ENCODE results near the gene SCAMP1.

The SCAMP1 gene

GRCh38 chr5:78513441-78513840 is 153.0 kb downstream of the SCAMP1 start:
- no peak for DNase-seq (ENCODE audit: low spot score)

- DNase-seq (ENCODE audit: low spot score), result no peak
Observed at GRCh38 chr5:78514427-78515330, 154.3 kb downstream of the SCAMP1 start.

GRCh38 chr5:78515670-78516069 is 155.3 kb downstream of the SCAMP1 start:
- DNase-seq (ENCODE audit: low spot score), result no peak

- DNase-seq (ENCODE audit: low spot score), result no peak
Observed at GRCh38 chr5:78518365-78519197, 158.2 kb downstream of the SCAMP1 start.

GRCh38 chr5:78519198-78519941 is 159.0 kb downstream of the SCAMP1 start:
- no peak for DNase-seq (ENCODE audit: low spot score)

DNA sequence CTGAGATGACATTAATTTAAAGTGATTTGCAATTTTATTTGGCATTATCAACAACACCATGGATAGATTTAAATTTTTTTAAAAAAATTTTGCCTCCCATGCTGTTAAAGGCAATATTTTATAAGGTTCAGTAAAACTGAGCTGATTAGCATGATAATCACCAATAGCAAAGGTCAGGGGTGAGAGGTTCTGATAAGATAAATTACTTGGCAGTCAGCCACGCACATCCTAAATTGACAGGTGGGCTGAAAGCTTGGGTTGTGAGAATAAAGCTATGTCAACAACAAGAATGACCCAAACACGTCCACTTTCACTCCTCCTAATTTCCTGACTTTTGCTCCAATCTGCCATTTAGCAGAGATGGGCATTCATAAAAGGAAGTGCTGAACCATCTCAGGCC is 161.0 kb downstream of the SCAMP1 start:
- no peak for DNase-seq (ENCODE audit: low spot score)

DNA sequence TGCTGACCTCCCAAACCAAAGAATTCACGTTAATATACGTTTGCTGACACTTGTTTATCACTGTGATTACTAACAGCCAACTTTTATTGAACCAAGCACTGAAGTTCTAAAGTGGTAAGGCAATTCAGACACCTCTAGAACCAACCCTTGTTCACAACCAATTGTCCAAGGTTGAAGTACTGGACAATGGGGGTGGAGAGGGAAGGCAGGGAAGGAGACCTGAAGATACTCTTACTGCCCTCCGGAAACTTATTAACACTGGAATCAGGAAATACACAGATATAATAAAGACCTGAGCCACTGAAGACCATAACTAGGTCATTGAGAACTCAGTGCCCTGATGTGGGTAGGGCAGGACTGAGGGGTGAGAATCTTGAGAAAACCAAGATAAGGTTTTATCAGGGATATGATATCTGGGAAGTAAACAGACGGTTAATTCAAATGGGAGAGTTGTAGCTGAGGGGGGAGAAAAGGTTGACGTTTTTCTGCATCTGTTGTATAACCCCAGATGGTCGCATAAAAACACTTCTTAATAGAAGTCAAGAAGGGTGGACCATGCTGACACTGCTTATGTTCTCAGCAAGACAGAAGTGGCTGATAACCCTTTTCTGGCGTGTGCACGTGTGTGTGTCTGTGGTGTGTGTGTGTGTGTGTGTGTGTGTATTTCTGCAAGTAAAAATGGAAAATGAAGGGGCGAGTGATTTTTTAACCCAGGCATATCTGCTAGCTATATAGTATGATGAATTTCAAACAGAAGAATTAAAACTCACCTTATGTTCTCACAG is 162.3 kb downstream of the SCAMP1 start:
- DNase-seq (ENCODE audit: low spot score), result no peak

- DNase-seq (ENCODE audit: low spot score), result no peak
Observed at GRCh38 chr5:78523314-78524193, 163.1 kb downstream of the SCAMP1 start.

- DNase-seq (ENCODE audit: low spot score), result no peak
Observed at GRCh38 chr5:78526049-78526525, 165.7 kb downstream of the SCAMP1 start.

GRCh38 chr5:78527054-78527859 is 166.8 kb downstream of the SCAMP1 start:
- peak; percentile 68 for DNase-seq (ENCODE audit: low spot score)

DNA sequence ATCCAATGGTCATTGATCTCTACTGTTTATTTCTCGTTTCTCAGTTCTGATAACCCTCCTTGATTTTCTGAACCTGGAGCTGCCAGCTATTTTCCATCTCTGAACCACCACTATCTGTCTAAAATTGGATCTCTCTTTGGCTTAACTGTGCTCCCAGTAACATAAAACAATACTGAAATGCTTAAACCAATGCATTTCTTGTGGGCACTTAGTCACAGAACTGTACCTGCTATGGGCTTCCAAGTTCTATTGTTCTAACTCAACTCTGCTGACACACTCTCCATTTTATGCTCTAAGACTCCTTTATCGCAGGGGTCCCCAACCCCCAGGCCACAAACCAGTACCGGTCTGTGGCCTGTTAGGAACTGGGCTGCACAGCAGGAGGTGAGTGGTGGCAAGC is 167.5 kb downstream of the SCAMP1 start:
- no peak for DNase-seq (ENCODE audit: low spot score)
